Measurements from ENCODE around the gene EFCAB5. TPM values are rescaled to one million over a fixed set of nuclear protein-coding genes. Genes with fewer than 3 reads are reported as not detected.

The EFCAB5 gene
- total RNA-seq, 2 experiments from 2014 or later, result 0.25 to 0.53 TPM

- intact Hi-C loops (cut with DNase I, micrococcal nuclease), result no loop called here
- CTCF ChIA-PET, result no interaction called here
- POLR2A ChIA-PET, result no interaction called here
- Histone ChIP-seq H3K27me3 (ENCODE audit: control insufficient read depth in 1 of 2, insufficient read depth in 2 of 2, low read length in 2 of 2) (no peaks in the 10 kb centered on the region), H3K36me3 (ENCODE audit: insufficient read depth, low read length) (no peaks in the 10 kb centered on the region), H3K9me3 (ENCODE audit: control insufficient read depth in 1 of 2, insufficient read depth in 1 of 2, low read length in 2 of 2) (no peaks in the 10 kb centered on the region), H3K4me1 (ENCODE audit: insufficient read depth, low read length) (peaks cover 3% of the 10 kb centered on the region), H3K27ac (ENCODE audit: low read depth in 1 of 2, low read length in 2 of 2) (no peak overlapping the region), H3K4me3 (ENCODE audit: low read length) (no peak overlapping the region)
- TF ChIP-seq CTCF (IDR thresholded peaks at IDR 0.05), result no peak
- Mint-ChIP-seq H3K27me3 (no peaks in the 10 kb centered on the region), H3K9me3 (no peaks in the 10 kb centered on the region), H3K4me1 (ENCODE audit: low read depth) (peaks cover 47% of the 10 kb centered on the region), H3K36me3 (ENCODE audit: low read depth) (no peaks in the 10 kb centered on the region), H3K27ac (no peak overlapping the region), H3K4me3 (no peak overlapping the region)
- DNase-seq (no peak), ATAC-seq (ENCODE audit: poor library complexity) (no peak)
Observed at GRCh38 chr17:29918016-29918415, 23.4 kb upstream of the EFCAB5 start.

GRCh38 chr17:29918922-29919856 is 22.2 kb upstream of the EFCAB5 start:
- ChIA-PET CTCF (interaction anchor here (0.6 to 3.5 kb wide), 2 partner anchors 12 to 111 kb away, joined by 3 to 15 read pairs; partner anchors contain the start of gene SSH2), POLR2A (interaction anchor here (2.1 kb wide), 1 partner anchor 12 kb away, joined by 11 read pairs; the partner anchor contains the start of gene SSH2)
- H3K9me3 Mint-ChIP-seq, result no peaks in the 10 kb centered on the region
- ATAC-seq (ENCODE audit: poor library complexity) (no peak), DNase-seq (no peak)
- Histone ChIP-seq H3K27me3 (ENCODE audit: control insufficient read depth in 1 of 2, insufficient read depth in 2 of 2, low read length in 2 of 2) (no peaks in the 10 kb centered on the region), H3K9me3 (ENCODE audit: control insufficient read depth in 1 of 2, insufficient read depth in 1 of 2, low read length in 2 of 2) (no peaks in the 10 kb centered on the region), H3K4me1 (ENCODE audit: insufficient read depth, low read length) (peaks cover 3% of the 10 kb centered on the region), H3K4me3 (ENCODE audit: low read length) (no peak overlapping the region), H3K36me3 (ENCODE audit: insufficient read depth, low read length) (peaks cover 5% of the 10 kb centered on the region), H3K27ac (ENCODE audit: low read depth in 1 of 2, low read length in 2 of 2) (no peak overlapping the region)
- intact Hi-C loops (cut with DNase I, micrococcal nuclease), result no loop called here
- H3K4me1 Mint-ChIP-seq (ENCODE audit: low read depth), result peaks cover 47% of the 10 kb centered on the region
- no peak overlapping the region for H3K27ac Mint-ChIP-seq
- no peaks in the 10 kb centered on the region for H3K27me3 Mint-ChIP-seq
- no peak for TF ChIP-seq CTCF (IDR thresholded peaks at IDR 0.05)
- no peaks in the 10 kb centered on the region for H3K36me3 Mint-ChIP-seq (ENCODE audit: low read depth)
- no peak overlapping the region for H3K4me3 Mint-ChIP-seq

- H3K27ac Mint-ChIP-seq, result no peak overlapping the region
Observed at GRCh38 chr17:29924786-29925185, 16.6 kb upstream of the EFCAB5 start.

More at GRCh38 chr17:29924786-29925185, 16.6 kb upstream of the EFCAB5 start:
- intact Hi-C loops (cut with DNase I, micrococcal nuclease), result no loop called here
- ChIA-PET CTCF (no interaction called here), POLR2A (no interaction called here)
- Mint-ChIP-seq H3K36me3 (ENCODE audit: low read depth) (peaks cover 13% of the 10 kb centered on the region), H3K4me1 (ENCODE audit: low read depth) (peaks cover 43% of the 10 kb centered on the region), H3K27me3 (no peaks in the 10 kb centered on the region), H3K4me3 (no peak overlapping the region), H3K9me3 (no peaks in the 10 kb centered on the region)
- H3K27ac ChIP-seq (ENCODE audit: low read depth in 1 of 2, low read length in 2 of 2), result no peak overlapping the region
- no peaks in the 10 kb centered on the region for H3K27me3 ChIP-seq (ENCODE audit: control insufficient read depth in 1 of 2, insufficient read depth in 2 of 2, low read length in 2 of 2)
- ATAC-seq (ENCODE audit: poor library complexity) (no peak), DNase-seq (no peak)
- H3K36me3 ChIP-seq (ENCODE audit: insufficient read depth, low read length), result peaks cover 13% of the 10 kb centered on the region
- H3K9me3 ChIP-seq (ENCODE audit: control insufficient read depth in 1 of 2, insufficient read depth in 1 of 2, low read length in 2 of 2), result no peaks in the 10 kb centered on the region
- H3K4me1 ChIP-seq (ENCODE audit: insufficient read depth, low read length), result peaks cover 9% of the 10 kb centered on the region
- no peak overlapping the region for H3K4me3 ChIP-seq (ENCODE audit: low read length)
- no peak for TF ChIP-seq CTCF (IDR thresholded peaks at IDR 0.05)
